ENCODE results near the gene VAC14.

The VAC14 gene

DNA sequence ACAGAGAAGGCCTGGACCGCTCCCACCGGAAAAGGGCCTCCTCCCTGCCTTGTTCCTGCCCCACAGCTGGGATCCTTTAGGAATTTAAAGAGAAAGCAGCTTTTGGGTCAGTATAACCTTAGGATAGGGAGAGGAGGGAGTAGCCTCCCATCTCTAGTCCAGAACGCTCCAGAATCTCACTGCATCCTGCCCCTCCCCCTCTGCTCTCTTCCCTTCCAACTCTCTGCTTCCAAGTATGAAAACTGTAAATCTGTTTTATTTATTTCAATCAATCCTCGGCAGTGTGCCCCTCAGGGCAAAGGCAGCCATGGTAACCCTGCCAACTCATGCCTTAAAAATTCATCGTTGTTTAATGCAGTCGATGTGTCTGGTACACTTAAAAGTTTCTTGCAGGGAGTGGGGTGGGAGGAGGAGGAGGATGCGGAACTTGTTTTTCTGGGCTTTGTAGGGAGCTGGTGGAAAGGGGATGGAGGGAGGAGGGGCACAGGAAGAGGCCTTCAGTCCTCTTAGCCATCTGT, 94.0 kb downstream of the VAC14 start:
- no peak for DNase-seq (ENCODE audit: low spot score)

GRCh38 chr16:70705056-70705455, 95.9 kb downstream of the VAC14 start:
- no peak for DNase-seq (ENCODE audit: low spot score)

DNA sequence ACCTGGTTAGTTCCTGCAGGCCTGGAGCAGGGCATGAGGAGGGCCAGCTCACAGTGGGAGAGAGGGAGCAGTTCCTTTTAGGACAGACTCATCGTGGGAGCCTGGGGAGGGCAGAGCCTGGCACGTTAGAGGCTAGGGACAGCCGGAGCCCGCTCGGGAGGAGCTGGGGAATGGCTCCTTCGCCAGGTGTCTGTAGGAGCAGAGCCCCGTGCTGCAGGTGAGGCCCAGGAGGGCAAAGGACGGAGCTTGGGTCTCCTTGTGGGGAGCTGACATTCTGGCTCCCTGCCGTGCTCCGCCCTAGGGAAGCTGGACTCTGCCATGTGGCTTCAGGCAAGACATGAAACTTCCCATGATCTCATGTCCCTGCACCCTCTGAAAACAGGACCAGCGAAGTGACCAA, 96.4 kb downstream of the VAC14 start:
- no peak for DNase-seq (ENCODE audit: low spot score)

- no peak for DNase-seq (ENCODE audit: low spot score)
These were observed 97.0 kb downstream of the VAC14 start for GRCh38 chr16:70703835-70704381.

DNA sequence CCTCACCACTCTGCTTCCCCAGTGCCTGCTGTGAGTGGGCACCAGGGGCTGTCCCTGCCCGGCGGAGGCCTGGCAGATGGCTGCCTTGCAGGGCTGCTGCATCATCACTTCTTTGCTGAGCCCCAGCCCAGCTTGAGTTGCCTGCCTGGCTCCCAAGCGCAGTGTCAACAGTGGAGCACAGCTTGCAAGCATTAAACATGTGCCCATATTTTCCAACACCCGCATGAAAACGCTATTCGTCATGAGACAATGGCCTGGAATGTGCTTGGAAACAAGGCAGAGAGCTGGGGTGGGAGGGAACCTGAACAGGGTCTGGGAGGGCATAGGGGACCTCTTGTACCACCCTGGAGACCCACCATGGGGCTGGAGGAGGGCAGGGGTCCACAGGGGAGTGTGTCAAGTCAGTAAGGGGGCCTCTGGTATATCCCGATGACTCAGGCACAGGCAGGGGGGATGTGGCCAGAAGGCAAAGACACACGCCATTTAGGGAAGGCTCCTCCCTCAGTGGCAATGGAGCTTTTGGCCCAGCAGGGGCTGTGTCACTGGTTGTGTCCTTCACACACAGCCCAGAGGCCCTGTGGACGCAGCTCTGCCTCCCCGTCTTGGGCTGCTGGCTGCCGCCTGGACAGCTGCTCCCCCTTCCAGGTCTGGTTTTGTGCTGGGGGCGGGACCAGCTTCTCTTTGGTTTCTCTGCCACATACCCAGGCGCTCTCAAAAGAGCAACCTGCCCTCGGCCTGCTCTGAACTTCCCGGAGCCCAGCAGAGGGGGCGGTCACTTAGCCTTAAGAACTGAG, 97.7 kb downstream of the VAC14 start:
- DNase-seq (ENCODE audit: low spot score) = no peak

DNA sequence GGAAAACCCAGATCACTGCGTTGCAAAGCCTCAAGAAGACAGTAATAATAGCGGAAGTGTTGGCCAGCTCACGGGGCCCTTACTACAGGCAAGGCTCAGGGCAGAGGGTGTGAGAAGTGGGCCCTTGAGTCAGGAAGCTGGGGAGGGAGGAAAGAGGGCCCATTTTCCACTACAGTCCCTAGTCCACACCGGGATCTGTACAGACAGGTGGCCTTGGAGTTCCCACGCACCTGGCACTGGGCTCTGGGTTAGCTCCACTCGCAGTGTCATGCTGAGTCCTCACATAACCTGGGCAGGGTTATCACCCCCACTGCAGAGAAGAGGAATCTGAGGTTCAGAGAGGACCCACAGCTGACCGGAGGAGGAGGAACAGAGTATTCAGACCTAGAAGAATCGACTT, 98.3 kb downstream of the VAC14 start:
- no peak for DNase-seq (ENCODE audit: low spot score)

GRCh38 chr16:70701998-70702397, 99.0 kb downstream of the VAC14 start:
- DNase-seq (ENCODE audit: low spot score) = no peak

DNA sequence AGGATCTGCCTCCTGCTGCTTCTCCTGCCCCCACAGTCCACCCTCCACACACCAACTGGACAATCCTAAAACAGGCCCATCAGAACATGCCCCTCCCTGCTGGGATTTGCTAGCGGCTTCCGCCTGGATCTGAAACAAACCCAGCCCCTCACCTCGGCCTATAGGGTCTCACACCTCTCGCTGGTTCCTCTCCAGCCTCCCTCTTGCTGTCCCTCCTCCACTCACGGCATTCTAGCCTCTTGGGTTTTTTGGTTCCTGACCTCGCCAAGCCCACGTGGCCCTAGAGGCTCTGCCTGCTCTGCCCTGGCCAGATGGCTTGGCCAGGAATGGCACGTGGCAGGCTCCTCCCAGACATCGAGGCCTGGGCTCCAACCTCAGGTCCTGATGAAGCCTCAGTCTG, 99.4 kb downstream of the VAC14 start:
- no peak for DNase-seq (ENCODE audit: low spot score)

DNA sequence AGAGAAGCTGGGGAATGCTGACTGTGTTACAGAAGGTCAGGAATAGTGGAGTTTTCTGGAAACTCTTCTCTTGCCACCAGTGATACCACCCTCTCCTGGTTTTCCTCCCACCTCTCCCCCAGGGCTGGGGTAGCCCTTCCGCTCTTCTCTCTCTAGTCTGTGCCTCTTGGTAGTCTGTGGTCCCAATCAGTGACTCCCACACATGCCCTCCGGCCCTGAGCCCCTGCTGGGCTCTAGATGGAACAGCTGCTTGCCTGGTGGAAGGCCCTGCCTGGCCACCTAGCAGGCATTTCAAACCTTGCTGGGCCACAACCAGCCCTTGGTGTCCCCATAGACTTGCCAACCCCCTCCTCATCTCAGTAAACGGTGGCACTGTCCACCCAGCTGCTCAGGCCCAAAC, 99.9 kb downstream of the VAC14 start:
- DNase-seq (ENCODE audit: low spot score) = no peak

GRCh38 chr16:70700101-70701020, 100.6 kb downstream of the VAC14 start:
- no peak for DNase-seq (ENCODE audit: low spot score)

DNA sequence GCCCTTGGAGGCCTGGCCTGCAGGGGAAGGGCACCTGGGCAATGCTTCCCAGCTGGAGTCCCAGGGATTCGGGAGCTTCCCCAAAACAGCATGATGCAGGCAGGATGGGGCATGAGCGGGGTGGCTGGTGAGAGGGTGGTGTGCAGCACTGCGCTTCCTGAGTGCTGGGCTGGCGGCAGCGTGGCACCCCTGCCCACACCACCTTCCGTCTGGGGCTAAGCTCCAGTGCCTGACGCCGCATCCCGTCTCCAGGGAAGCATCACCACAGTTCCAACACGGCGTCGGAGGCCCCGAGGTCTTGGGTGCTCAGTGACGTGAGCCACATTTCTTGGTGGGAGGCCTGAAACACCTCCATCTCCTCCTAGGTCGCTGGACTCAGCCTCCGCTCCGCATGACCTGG, 101.3 kb downstream of the VAC14 start:
- DNase-seq (ENCODE audit: low spot score) = no peak

GRCh38 chr16:70698901-70699300, 102.1 kb downstream of the VAC14 start:
- no peak for DNase-seq (ENCODE audit: low spot score)

- no peak for DNase-seq (ENCODE audit: low spot score)
These were observed 103.3 kb downstream of the VAC14 start for GRCh38 chr16:70697594-70698170.

DNA sequence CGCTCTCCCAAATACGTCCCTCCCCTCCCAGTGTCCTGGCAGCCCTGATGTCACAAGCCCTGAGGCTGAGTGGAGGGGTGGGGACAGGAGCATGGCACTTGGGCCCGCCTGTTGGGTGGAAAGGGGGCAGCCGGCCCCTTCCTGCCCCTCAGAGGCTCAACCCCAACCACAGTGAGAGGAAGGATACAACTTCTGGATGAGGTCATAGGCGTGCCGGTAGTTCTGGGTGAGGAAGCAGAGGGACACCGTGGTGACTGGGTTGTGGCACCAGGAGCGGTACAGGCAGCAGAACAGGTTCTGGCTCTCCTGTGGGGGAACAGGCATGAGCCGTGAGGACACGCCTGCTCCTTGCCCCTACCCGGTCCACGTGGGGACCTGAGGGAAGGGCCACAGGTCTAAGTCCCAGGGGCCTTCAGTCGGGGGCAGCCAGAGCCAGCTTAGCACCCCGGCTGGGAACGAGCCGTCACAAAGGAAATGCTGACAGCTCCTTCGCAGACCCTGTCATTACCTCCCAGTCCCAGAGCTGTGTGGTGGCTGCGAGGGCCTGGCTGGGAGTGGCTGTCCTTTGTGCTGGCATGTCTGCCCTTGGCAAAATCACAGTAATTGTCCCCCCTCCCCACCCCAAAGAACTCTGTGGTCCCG, 103.9 kb downstream of the VAC14 start:
- no peak for DNase-seq (ENCODE audit: low spot score)

GRCh38 chr16:70696355-70696754, 104.6 kb downstream of the VAC14 start:
- no peak for DNase-seq (ENCODE audit: low spot score)

GRCh38 chr16:70695331-70696070, 105.5 kb downstream of the VAC14 start:
- no peak for DNase-seq (ENCODE audit: low spot score)

GRCh38 chr16:70694868-70695218, 106.1 kb downstream of the VAC14 start:
- DNase-seq (ENCODE audit: low spot score) = no peak

GRCh38 chr16:70694088-70694867, 106.7 kb downstream of the VAC14 start:
- DNase-seq (ENCODE audit: low spot score) = no peak

- DNase-seq (ENCODE audit: low spot score) = no peak
These were observed 107.9 kb downstream of the VAC14 start for GRCh38 chr16:70692873-70693671.

Measured in left forelimb (tissue), 1 donor.